IMR-90 (cell line): ENCODE measurements around the gene RHOF. TPM values are rescaled to one million over a fixed set of nuclear protein-coding genes. Genes with fewer than 3 reads are reported as not detected.

ENCODE experiments used
- ATAC-seq: fragments of 200-7000 bp; cut with Tn5 transposase; 2 replicates; pipeline ENCODE4 v1.9.1; 2020; ENCODE audit warnings: low read depth, mild to moderate bottlenecking, moderate library complexity
- BruUV-seq: library from RNA; stranded (reverse); fragments of 400-500 nt; replicated peaks from 2 replicates; lab custom pipeline; 2021; lab: Mats Ljungman, UMichigan
- CTCF ChIA-PET: fragments of 300-600 bp; formaldehyde crosslinking; extraction: SDS; loops from one replicate; lab custom pipeline; 2021; ENCODE audit warnings: antibody characterized with exemption; lab: Yijun Ruan, JAX
- POLR2A ChIA-PET: fragments of 300-600 bp; sonication (Branson Sonifier 250); formaldehyde crosslinking; loops from one replicate; lab custom pipeline; 2022; ENCODE audit warnings: antibody characterized with exemption; ENCODE audit not compliant: unreplicated experiment; lab: Charles Lee
- DNase-seq: peaks from one replicate; pipeline ENCODE4 v3.0.0; 2013
- H2AFZ ChIP-seq: replicated peaks from 2 replicates; pipeline ENCODE3; 2013; ENCODE audit warnings: low read length, mild to moderate bottlenecking; ENCODE audit not compliant: poor library complexity
- H2AK5ac ChIP-seq: 2 replicates; pipeline ENCODE4 v1.6.1; 2013; ENCODE audit warnings: low read depth, low read length, inconsistent platforms
- H2AK9ac ChIP-seq: replicated peaks from 2 replicates; pipeline ENCODE3; 2013; ENCODE audit warnings: mild to moderate bottlenecking, low read depth, low read length, moderate library complexity; ENCODE audit not compliant: poor library complexity
- H2BK120ac ChIP-seq: 2 replicates; pipeline ENCODE4 v1.6.1; 2013; ENCODE audit warnings: low read depth, low read length, inconsistent platforms
- H2BK15ac ChIP-seq: 3 replicates; pipeline ENCODE4 v1.6.1; 2013; ENCODE audit warnings: low read depth, low read length, inconsistent platforms
- H2BK20ac ChIP-seq: 2 replicates; pipeline ENCODE4 v1.6.1; 2013; ENCODE audit warnings: low read depth, mild to moderate bottlenecking, inconsistent platforms, low read length, moderate library complexity
- H2BK5ac ChIP-seq: 2 replicates; pipeline ENCODE4 v1.6.1; 2013; ENCODE audit warnings: mild to moderate bottlenecking, low read depth, low read length, inconsistent platforms; ENCODE audit not compliant: poor library complexity, severe bottlenecking
- H3K14ac ChIP-seq: replicated peaks from 2 replicates; pipeline ENCODE4 v1.6.1; 2013; ENCODE audit warnings: low read depth, low read length, inconsistent platforms
- H3K18ac ChIP-seq: 2 replicates; pipeline ENCODE4 v1.6.1; 2013; ENCODE audit warnings: low read depth, low read length, control low read depth
- H3K23ac ChIP-seq: 2 replicates; pipeline ENCODE4 v1.6.1; 2013; ENCODE audit warnings: low read depth, low read length, inconsistent platforms
- H3K27ac ChIP-seq: 2 replicates; pipeline ENCODE4 v1.5.1; 2013; ENCODE audit warnings: mild to moderate bottlenecking, control low read depth, low read length; ENCODE audit not compliant: insufficient read depth
- H3K27me3 ChIP-seq: 2 replicates; pipeline ENCODE4 v1.6.1; 2013; ENCODE audit warnings: low read length; ENCODE audit not compliant: control insufficient read depth, insufficient read depth
- H3K36me3 ChIP-seq: 2 replicates; pipeline ENCODE4 v1.6.1; 2013; ENCODE audit warnings: low read length, mixed read lengths; ENCODE audit not compliant: control insufficient read depth, insufficient read depth
- H3K4ac ChIP-seq: 2 replicates; pipeline ENCODE4 v1.6.1; 2013; ENCODE audit warnings: low read depth, low read length, inconsistent platforms
- H3K4me1 ChIP-seq: 2 replicates; pipeline ENCODE4 v1.6.1; 2013; ENCODE audit warnings: low read length, mixed read lengths; ENCODE audit not compliant: control insufficient read depth, insufficient read depth
- H3K4me2 ChIP-seq: 2 replicates; pipeline ENCODE4 v1.6.1; 2013; ENCODE audit warnings: low read depth, mild to moderate bottlenecking, control low read depth, low read length, moderate library complexity
- H3K4me3 ChIP-seq: 2 replicates; pipeline ENCODE4 v1.5.1; 2013; ENCODE audit warnings: low read depth, mild to moderate bottlenecking, control low read depth, low read length, moderate library complexity; ENCODE audit not compliant: insufficient read depth
- H3K56ac ChIP-seq: 2 replicates; pipeline ENCODE4 v1.6.1; 2013; ENCODE audit warnings: low read length, inconsistent platforms; ENCODE audit not compliant: insufficient read depth; ENCODE audit errors: extremely low read depth
- H3K79me1 ChIP-seq, 2 experiments: 2 replicates each; pipeline ENCODE4 v1.6.1; 2013; ENCODE audit warnings: low read length in 2 of 2, inconsistent platforms in 1 of 2, low read depth in 1 of 2
- H3K9ac ChIP-seq: 2 replicates; pipeline ENCODE4 v1.6.1; 2013; ENCODE audit warnings: low read depth, low read length, control low read depth
- H3K9me1 ChIP-seq: 2 replicates; pipeline ENCODE4 v1.6.1; 2013; ENCODE audit warnings: low read length, inconsistent platforms; ENCODE audit not compliant: insufficient read depth
- H3K9me3 ChIP-seq: 2 replicates; pipeline ENCODE4 v1.6.1; 2013; ENCODE audit warnings: low read length; ENCODE audit not compliant: control insufficient read depth, insufficient read depth
- H4K20me1 ChIP-seq: 2 replicates; pipeline ENCODE4 v1.6.1; 2013; ENCODE audit warnings: low read length, inconsistent platforms; ENCODE audit not compliant: insufficient read depth
- H4K5ac ChIP-seq: 2 replicates; pipeline ENCODE4 v1.6.1; 2013; ENCODE audit warnings: mild to moderate bottlenecking, low read depth, low read length, control low read depth
- H4K8ac ChIP-seq, 2 experiments: 2 replicates each; pipeline ENCODE4 v1.6.1; 2013; ENCODE audit warnings: low read depth in 2 of 2, low read length in 2 of 2, control low read depth in 1 of 2, inconsistent platforms in 1 of 2
- H4K91ac ChIP-seq: 2 replicates; pipeline ENCODE4 v1.6.1; 2013; ENCODE audit warnings: low read depth, low read length, inconsistent platforms; ENCODE audit not compliant: insufficient read depth
- BHLHE40 ChIP-seq: fragments of 150-350 bp; IDR thresholded peaks from 2 replicates; pipeline ENCODE4 v1.6.1; 2016; ENCODE audit warnings: mild to moderate bottlenecking, low read depth, low read length
- CEBPB ChIP-seq: IDR thresholded peaks from 2 replicates; pipeline ENCODE4 v1.6.1; 2012; ENCODE audit warnings: low read depth, low read length, improper control_type of control experiment
- CHD1 ChIP-seq: IDR thresholded peaks from 2 replicates; pipeline ENCODE4 v1.6.1; 2012; ENCODE audit warnings: low read depth, low read length, improper control_type of control experiment
- ELK1 ChIP-seq: fragments of 150-350 bp; IDR thresholded peaks from 2 replicates; pipeline ENCODE4 v1.6.1; 2016; ENCODE audit warnings: low read depth, mild to moderate bottlenecking, low read length, moderate library complexity, borderline replicate concordance
- MAZ ChIP-seq: IDR thresholded peaks from 2 replicates; pipeline ENCODE4 v1.6.1; 2012; ENCODE audit warnings: low read depth, mild to moderate bottlenecking, low read length, improper control_type of control experiment, moderate library complexity, borderline replicate concordance
- MXI1 ChIP-seq: IDR thresholded peaks from 2 replicates; pipeline ENCODE4 v1.6.1; 2012; ENCODE audit warnings: low read depth, mild to moderate bottlenecking, low read length, moderate library complexity, borderline replicate concordance
- NFE2L2 ChIP-seq: fragments of 150-350 bp; IDR thresholded peaks from 2 replicates; pipeline ENCODE4 v1.6.1; 2016; ENCODE audit warnings: low read depth, mild to moderate bottlenecking, low read length
- POLR2A ChIP-seq: IDR thresholded peaks from 2 replicates; pipeline ENCODE4 v1.6.1; 2012; ENCODE audit warnings: mild to moderate bottlenecking, low read depth, low read length
- RAD21 ChIP-seq: IDR thresholded peaks from 2 replicates; pipeline ENCODE4 v1.6.1; 2012; ENCODE audit warnings: low read length, improper control_type of control experiment
- RCOR1 ChIP-seq: IDR thresholded peaks from 2 replicates; pipeline ENCODE4 v1.6.1; 2012; ENCODE audit warnings: mild to moderate bottlenecking, low read length, improper control_type of control experiment; ENCODE audit not compliant: insufficient replicate concordance
- RFX5 ChIP-seq: IDR thresholded peaks from 2 replicates; pipeline ENCODE4 v1.8.0; 2012; ENCODE audit warnings: low read depth, mild to moderate bottlenecking, low read length, moderate library complexity
- SMC3 ChIP-seq: fragments of 150-350 bp; IDR thresholded peaks from 2 replicates; pipeline ENCODE4 v1.6.1; 2016; ENCODE audit warnings: low read depth, mild to moderate bottlenecking, antibody characterized with exemption, low read length, moderate library complexity
- USF2 ChIP-seq: fragments of 150-350 bp; IDR thresholded peaks from 2 replicates; pipeline ENCODE4 v1.6.1; 2017; ENCODE audit warnings: mild to moderate bottlenecking, antibody characterized with exemption, low read length, low read depth
- WGBS, 2 experiments: methylation state at CpG; one replicate each; pipeline versions ENCODE4 v1.1.5 to v1.1.7; 2013; ENCODE audit warnings: missing lambda C conversion rate in 2 of 2; ENCODE audit not compliant: insufficient read length in 1 of 2; ENCODE audit errors: extremely low coverage in 2 of 2; 5-methylcytosine and 5-hydroxymethylcytosine counted together
- dilution Hi-C: fragments of 300-500 bp; cut with HindIII; formaldehyde crosslinking; loops from one replicate; pipeline ENCODE4 v1.14.3; 2018; ENCODE audit warnings: low sequenced_read_pairs; ENCODE audit not compliant: unreplicated experiment
- in situ Hi-C: fragments of 300-500 bp; cut with MboI; formaldehyde crosslinking; loops from 3 replicates; pipeline ENCODE4 v1.14.3; 2019; ENCODE audit warnings: low sequenced_read_pairs, inconsistent platforms, mixed read lengths
- intact Hi-C: fragments of 100-400 bp; cut with micrococcal nuclease; formaldehyde crosslinking; loops from 2 replicates; pipeline ENCODE4 v1.10.0; 2022
- polyA plus RNA-seq, 3 experiments: library from polyadenylated mRNA; depleted of rRNA; stranded (reverse); fragments of >200 nt; gene quantifications; 2 replicates each; pipeline ENCODE4 v1.2.3, GENCODE V29; 2012; ENCODE audit warnings: low replicate concordance in 1 of 3
- total RNA-seq: library from RNA; depleted of rRNA; stranded (reverse); fragments of >200 nt; gene quantifications from 2 replicates; pipeline ENCODE4 v1.2.3, GENCODE V29; 2012

RHOF gene
- total and polyA plus RNA-seq, 2 of the 4 experiments (the other 2 are of a cell fraction): 3.0 to 5.1 TPM

GRCh38 chr12:121822393-121823100 is 29.1 kb upstream of the RHOF start:
- no peak for ATAC-seq
- BruUV-seq: TSS peak; percentile 68

More at GRCh38 chr12:121822393-121823100, 29.1 kb upstream of the RHOF start:
- Histone ChIP-seq H3K18ac (no peak overlapping the region), H3K27me3 (no peaks in the 10 kb centered on the region), H3K4ac (no peak overlapping the region), H3K36me3 (peaks cover 63% of the 10 kb centered on the region), H3K4me1 (no peaks in the 10 kb centered on the region), H2BK15ac (no peak overlapping the region), H3K4me3 (no peak overlapping the region), H2BK120ac (no peak overlapping the region), H4K5ac (no peak overlapping the region), H3K9me1 (no peaks in the 10 kb centered on the region), H2BK20ac (no peak overlapping the region), H2BK5ac (no peak overlapping the region), H4K20me1 (peaks cover 4% of the 10 kb centered on the region), H2AK5ac (no peak overlapping the region), H3K79me1 (peaks cover 13 to 58% of the 10 kb centered on the region in 2 experiments; a peak in 3 of 4 replicates), H3K14ac (no peak overlapping the region), H3K56ac (no peak overlapping the region), H3K23ac (no peak overlapping the region), H3K9ac (no peak overlapping the region), H2AK9ac (no peak overlapping the region), H4K8ac (no peak overlapping the region), H3K9me3 (no peaks in the 10 kb centered on the region), H2AFZ (no peak overlapping the region), H3K27ac (no peak overlapping the region), H4K91ac (no peak overlapping the region), H3K4me2 (no peak overlapping the region)
- dilution Hi-C loops: no loop called here
- WGBS, 2 experiments: 95% methylated on average over 11 of the region's 39 CpGs; no CpG with 5 or more reads in 1 of the 2 experiments
- DNase-seq: no peak
- CTCF ChIA-PET: no interaction called here
- intact Hi-C loops: no loop called here
- in situ Hi-C loops: no loop called here
- POLR2A ChIA-PET: no interaction called here
- TF ChIP-seq SMC3 (no peak), MXI1 (no peak), MAZ (no peak), BHLHE40 (no peak), RCOR1 (no peak), USF2 (no peak), CEBPB (no peak), RFX5 (no peak), RAD21 (no peak), NFE2L2 (no peak), CHD1 (no peak), ELK1 (no peak), POLR2A (no peak)
